Fibroblast of lung (primary cell): Measurements from ENCODE around the gene ESR2. TPM values are rescaled to one million over a fixed set of nuclear protein-coding genes. Genes with fewer than 3 reads are reported as not detected.
"Not testable (repeated sequence)": the region's sequence is repeated elsewhere in the genome, so short reads cannot be mapped to it uniquely, and the experiment has no call there.

Source experiments
- DNase-seq, 2 donors: peaks; one replicate each; pipeline versions ENCODE4 v3.0.0 to v3.0.0-alpha.2; 2010; ENCODE audit warnings: low read depth in 2 of 2
- H2AFZ ChIP-seq: 2 replicates; pipeline ENCODE4 v1.5.1; 2012; ENCODE audit warnings: low read length, control low read depth, inconsistent platforms
- H3K27ac ChIP-seq: 2 replicates; pipeline ENCODE4 v1.5.1; 2011; ENCODE audit warnings: low read length, control low read depth; ENCODE audit not compliant: insufficient read depth
- H3K27me3 ChIP-seq: 2 replicates; pipeline ENCODE4 v1.5.1; 2011; ENCODE audit warnings: mild to moderate bottlenecking, low read length; ENCODE audit not compliant: control insufficient read depth, insufficient read depth
- H3K36me3 ChIP-seq: 2 replicates; pipeline ENCODE4 v1.5.1; 2011; ENCODE audit warnings: low read length; ENCODE audit not compliant: control insufficient read depth, insufficient read depth
- H3K4me1 ChIP-seq: 2 replicates; pipeline ENCODE4 v1.5.1; 2011; ENCODE audit warnings: low read length; ENCODE audit not compliant: control insufficient read depth, insufficient read depth; ENCODE audit errors: extremely low read depth
- H3K4me2 ChIP-seq: 2 replicates; pipeline ENCODE4 v1.5.1; 2011; ENCODE audit warnings: low read length, control low read depth; ENCODE audit not compliant: insufficient read depth; ENCODE audit errors: extremely low read depth
- H3K4me3 ChIP-seq, 4 experiments: fragments of 200-600 bp in 1 of 4; sonication (generic) in 1 of 4; replicated peaks in 1 of 4; 2 replicates each; pipeline ENCODE4 v1.5.1; 2011 to 2016; ENCODE audit warnings: low read length in 4 of 4, low read depth in 3 of 4, mild to moderate bottlenecking in 3 of 4, control low read depth in 2 of 4, inconsistent platforms in 1 of 4, mixed read lengths in 1 of 4; ENCODE audit not compliant: insufficient read depth in 1 of 4; ENCODE audit errors: control extremely low read depth in 1 of 4
- H3K79me2 ChIP-seq: 2 replicates; pipeline ENCODE4 v1.5.1; 2012; ENCODE audit warnings: mild to moderate bottlenecking, low read length, inconsistent platforms; ENCODE audit not compliant: control insufficient read depth, insufficient read depth
- H3K9ac ChIP-seq: 2 replicates; pipeline ENCODE4 v1.5.1; 2011; ENCODE audit warnings: mild to moderate bottlenecking, low read length, control low read depth; ENCODE audit not compliant: insufficient read depth
- H3K9me3 ChIP-seq: 2 replicates; pipeline ENCODE4 v1.5.1; 2012; ENCODE audit warnings: low read depth, low read length; ENCODE audit not compliant: control insufficient read depth, insufficient read depth
- H4K20me1 ChIP-seq: 2 replicates; pipeline ENCODE4 v1.5.1; 2011; ENCODE audit warnings: low read length; ENCODE audit not compliant: control insufficient read depth, insufficient read depth; ENCODE audit errors: extremely low read depth
- CTCF ChIP-seq, 2 donors: IDR thresholded peaks in 1 of 2; conservative IDR thresholded peaks in 1 of 2; 1 replicate in 1 of 2; 2 replicates in 1 of 2; pipeline ENCODE4 v1.5.1; 2011 to 2012; ENCODE audit warnings: low read length in 2 of 2, control low read depth in 1 of 2, inconsistent platforms in 1 of 2, low read depth in 1 of 2, mild to moderate bottlenecking in 1 of 2
- EZH2 ChIP-seq: IDR thresholded peaks from 2 replicates; pipeline ENCODE4 v1.5.1; 2012; ENCODE audit warnings: low read length, control low read depth, mild to moderate bottlenecking; ENCODE audit errors: missing control alignments
- polyA plus RNA-seq, 2 donors: library from polyadenylated mRNA; depleted of rRNA in 1 of 2; stranded (reverse) in 1 of 2; unstranded in 1 of 2; fragments of >200 nt; gene quantifications; 2 replicates each; pipeline ENCODE4 v1.2.1, GENCODE V29; 2011 to 2012; ENCODE audit warnings: missing spikeins in 1 of 2
- total RNA-seq: library from RNA; depleted of rRNA; stranded (reverse); fragments of >200 nt; gene quantifications from 2 replicates; pipeline ENCODE4 v1.2.1, GENCODE V29; 2014

Gene ESR2
- total and polyA plus RNA-seq, 2 donors (not counting 1 experiment from before 2014, with no cell fraction given) = 0.02 to 0.66 TPM

- no peak overlapping the region for H2AFZ ChIP-seq
- H3K79me2 ChIP-seq = no peaks in the 10 kb centered on the region
- no peak overlapping the region for H3K27ac ChIP-seq
- H3K4me3 ChIP-seq = no peak overlapping the region
- no peak overlapping the region for H3K4me2 ChIP-seq
- TF ChIP-seq EZH2 (no peak), CTCF (conservative IDR thresholded peaks at IDR 0.05 in 1 of 2, IDR thresholded peaks at IDR 0.05 in 1 of 2; ENCODE audit: low read depth in 1 of 2, low read length in 2 of 2) (no peak)
- peak; percentile 33 to 83 for DNase-seq
- H3K4me1 ChIP-seq = no peaks in the 10 kb centered on the region
- H3K36me3 ChIP-seq = no peaks in the 10 kb centered on the region
- H4K20me1 ChIP-seq = no peaks in the 10 kb centered on the region
- H3K9ac ChIP-seq = no peak overlapping the region
- no peaks in the 10 kb centered on the region for H3K27me3 ChIP-seq
- no peaks in the 10 kb centered on the region for H3K9me3 ChIP-seq
These were observed 30.7 kb upstream of the ESR2 start for GRCh38 chr14:64324895-64325294.

GRCh38 chr14:64324461-64324860 lies 30.3 kb upstream of the ESR2 start:
- Histone ChIP-seq H3K27me3 (no peaks in the 10 kb centered on the region), H3K9me3 (no peaks in the 10 kb centered on the region), H3K4me2 (no peak overlapping the region), H3K4me3 (no peak overlapping the region), H2AFZ (no peak overlapping the region), H4K20me1 (no peaks in the 10 kb centered on the region), H3K36me3 (no peaks in the 10 kb centered on the region), H3K27ac (no peak overlapping the region), H3K79me2 (no peaks in the 10 kb centered on the region), H3K9ac (no peak overlapping the region), H3K4me1 (no peaks in the 10 kb centered on the region)
- TF ChIP-seq CTCF (conservative IDR thresholded peaks at IDR 0.05 in 1 of 2, IDR thresholded peaks at IDR 0.05 in 1 of 2; ENCODE audit: low read depth in 1 of 2, low read length in 2 of 2) (no peak), EZH2 (no peak)
- peak; percentile 12 to 57 for DNase-seq

- not testable (repeated sequence) for H3K9ac ChIP-seq, H2AFZ ChIP-seq, H3K36me3 ChIP-seq, H3K27ac ChIP-seq, H3K9me3 ChIP-seq, H4K20me1 ChIP-seq, DNase-seq, H3K4me1 ChIP-seq, H3K4me3 ChIP-seq, H3K27me3 ChIP-seq, H3K79me2 ChIP-seq, H3K4me2 ChIP-seq
These were observed 26.2 kb upstream of the ESR2 start for GRCh38 chr14:64320362-64320761.

- H4K20me1 ChIP-seq, H3K9me3 ChIP-seq, H3K27ac ChIP-seq, H2AFZ ChIP-seq, H3K4me2 ChIP-seq, H3K27me3 ChIP-seq, H3K4me1 ChIP-seq, H3K36me3 ChIP-seq, H3K4me3 ChIP-seq, DNase-seq, H3K9ac ChIP-seq, H3K79me2 ChIP-seq: not testable (repeated sequence)
These were observed 24.5 kb upstream of the ESR2 start for GRCh38 chr14:64318695-64319094.
